ENCODE results near the gene TBC1D20.

The TBC1D20 gene

GRCh38 chr20:428658-429200, 33.6 kb downstream of the TBC1D20 start:
- Histone ChIP-seq H3K36me3 (replicated peaks) (peaks cover 54% of the 10 kb centered on the region), H3K27me3 (ENCODE audit: low read depth) (no peaks in the 10 kb centered on the region), H3K9me3 (no peaks in the 10 kb centered on the region), H3K4me1 (peaks cover 3% of the 10 kb centered on the region; the same call in 1 of the 2 replicates), H3K4me3 (no peak overlapping the region)
- in situ Hi-C loops (cut with MboI; ENCODE audit: low sequenced_read_pairs): no loop called here
- no peak for DNase-seq (ENCODE audit: low spot score in 2 of 2)

GRCh38 chr20:427849-428657, 34.3 kb downstream of the TBC1D20 start:
- peaks cover 61% of the 10 kb centered on the region for H3K36me3 ChIP-seq (replicated peaks)
- in situ Hi-C loops (cut with MboI; ENCODE audit: low sequenced_read_pairs): no loop called here
- H3K4me3 ChIP-seq: no peak overlapping the region
- no peaks in the 10 kb centered on the region for H3K27me3 ChIP-seq (ENCODE audit: low read depth)
- H3K4me1 ChIP-seq: no peaks in the 10 kb centered on the region
- no peak for DNase-seq (ENCODE audit: low spot score in 2 of 2)
- H3K9me3 ChIP-seq: no peaks in the 10 kb centered on the region

- Histone ChIP-seq H3K27me3 (ENCODE audit: low read depth) (no peaks in the 10 kb centered on the region), H3K4me3 (no peak overlapping the region), H3K9me3 (no peaks in the 10 kb centered on the region), H3K36me3 (replicated peaks) (peaks cover 61% of the 10 kb centered on the region), H3K4me1 (no peaks in the 10 kb centered on the region)
- in situ Hi-C loops (cut with MboI; ENCODE audit: low sequenced_read_pairs): no loop called here
- DNase-seq (ENCODE audit: low spot score in 2 of 2): no peak
These were observed 34.9 kb downstream of the TBC1D20 start for GRCh38 chr20:427401-427800.

- H3K36me3 ChIP-seq (replicated peaks): peaks cover 54% of the 10 kb centered on the region
- no peaks in the 10 kb centered on the region for H3K4me1 ChIP-seq
- no peaks in the 10 kb centered on the region for H3K27me3 ChIP-seq (ENCODE audit: low read depth)
- H3K4me3 ChIP-seq: no peak overlapping the region
- H3K9me3 ChIP-seq: no peaks in the 10 kb centered on the region
- in situ Hi-C loops (cut with MboI; ENCODE audit: low sequenced_read_pairs): no loop called here
- no peak for DNase-seq (ENCODE audit: low spot score in 2 of 2)
These were observed 35.8 kb downstream of the TBC1D20 start for GRCh38 chr20:426566-426965.

DNA sequence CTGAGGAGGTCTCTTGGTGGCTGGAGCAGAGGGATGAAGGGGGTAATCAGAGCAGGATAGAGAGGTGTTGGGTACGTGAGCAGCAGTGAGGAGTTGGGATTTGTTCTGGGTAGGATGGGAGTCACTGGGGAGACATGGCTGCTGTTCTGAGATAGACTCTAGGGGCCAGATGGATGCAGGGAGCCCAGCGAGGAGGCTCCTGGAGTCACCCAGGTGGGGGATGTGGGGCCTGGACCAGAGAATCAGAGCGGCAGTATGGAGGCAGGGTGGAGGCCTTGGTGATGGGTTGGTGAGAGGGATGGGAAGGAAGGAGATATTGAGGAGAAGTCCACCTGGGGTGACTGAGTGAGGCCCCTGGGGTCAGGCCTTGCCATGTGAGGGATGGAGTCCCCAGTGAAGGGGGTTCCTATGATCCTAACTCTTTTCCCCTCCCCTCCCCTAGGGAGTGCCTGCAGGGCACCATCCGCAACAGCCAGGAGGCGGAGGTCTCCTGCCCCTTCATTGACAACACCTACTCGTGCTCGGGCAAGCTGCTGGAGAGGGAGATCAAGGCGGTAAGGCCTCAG, 40.6 kb downstream of the TBC1D20 start:
- Histone ChIP-seq H3K36me3 (replicated peaks) (peaks cover 39% of the 10 kb centered on the region), H3K9me3 (no peaks in the 10 kb centered on the region), H3K4me3 (no peak overlapping the region), H3K4me1 (no peaks in the 10 kb centered on the region), H3K27me3 (ENCODE audit: low read depth) (no peaks in the 10 kb centered on the region)
- in situ Hi-C loops (cut with MboI; ENCODE audit: low sequenced_read_pairs): no loop called here
- DNase-seq (ENCODE audit: low spot score in 2 of 2): no peak

DNA sequence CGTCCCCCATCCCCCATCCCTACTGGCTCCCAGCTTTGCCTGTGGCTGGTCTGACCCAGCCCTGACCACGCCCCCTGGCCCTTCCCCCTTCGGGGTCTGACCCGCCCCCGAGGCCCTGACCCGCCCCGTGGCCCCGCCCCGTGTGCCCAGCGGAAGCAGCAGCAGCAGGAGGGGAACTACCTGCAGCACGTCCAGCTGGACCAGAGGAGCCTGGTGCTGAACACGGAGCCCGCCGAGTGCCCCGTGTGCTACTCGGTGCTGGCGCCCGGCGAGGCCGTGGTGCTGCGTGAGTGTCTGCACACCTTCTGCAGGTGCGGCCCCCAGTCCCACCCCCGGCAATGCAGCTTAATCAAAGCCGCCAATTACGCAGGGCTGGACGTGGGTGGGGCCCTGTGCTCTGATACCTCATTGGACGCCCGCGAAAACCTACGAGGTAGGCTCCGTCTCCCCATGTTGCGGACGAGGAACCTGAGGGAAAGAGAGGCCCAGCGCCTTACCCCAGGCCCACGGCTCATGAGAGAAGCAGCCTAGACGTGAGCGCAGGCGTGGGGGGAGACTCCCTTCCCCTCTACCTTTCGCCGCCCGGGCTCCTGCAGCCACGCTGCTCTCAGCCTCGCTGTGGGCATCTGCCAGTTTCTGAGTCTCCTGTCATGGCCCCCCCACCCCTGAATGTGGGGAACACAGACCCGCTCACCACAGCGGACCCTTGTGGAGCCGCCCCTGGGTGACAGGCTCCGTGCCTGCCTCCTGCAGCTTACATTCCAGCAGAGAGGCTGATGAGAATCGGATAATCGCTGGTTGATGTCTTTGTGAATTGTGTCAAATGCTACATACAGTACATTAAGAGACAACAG, 41.4 kb downstream of the TBC1D20 start:
- peaks cover 35% of the 10 kb centered on the region for H3K36me3 ChIP-seq (replicated peaks)
- no peaks in the 10 kb centered on the region for H3K4me1 ChIP-seq
- DNase-seq (ENCODE audit: low spot score in 2 of 2): peak in 1 of 2 experiments; percentile 71
- H3K27me3 ChIP-seq (ENCODE audit: low read depth): no peaks in the 10 kb centered on the region
- H3K9me3 ChIP-seq: no peaks in the 10 kb centered on the region
- H3K4me3 ChIP-seq: no peak overlapping the region
- in situ Hi-C loops (cut with MboI; ENCODE audit: low sequenced_read_pairs): no loop called here

DNA sequence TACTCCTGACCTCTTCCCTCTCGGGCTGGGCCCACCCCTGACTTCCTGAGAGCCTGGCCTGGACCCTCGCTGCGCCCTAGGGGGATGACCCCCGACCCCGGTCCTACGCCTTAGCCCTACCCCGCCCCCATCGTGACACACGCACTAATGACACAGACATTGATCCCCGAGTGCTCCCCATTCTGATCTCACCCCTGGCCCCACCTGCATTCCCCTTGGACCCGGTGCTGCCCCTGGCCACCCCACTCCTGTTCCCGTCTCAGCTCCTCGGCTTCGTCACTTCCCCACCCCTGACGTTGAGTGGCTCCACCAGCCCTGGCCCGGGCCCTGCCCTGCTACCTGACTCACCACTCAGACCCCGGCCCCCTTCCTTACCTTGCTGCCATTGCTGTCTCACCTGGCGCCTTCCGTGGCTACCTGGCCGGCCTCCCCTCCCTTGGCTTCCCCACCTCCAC, 42.1 kb downstream of the TBC1D20 start:
- in situ Hi-C loops (cut with MboI; ENCODE audit: low sequenced_read_pairs): no loop called here
- DNase-seq (ENCODE audit: low spot score in 2 of 2): no peak
- Histone ChIP-seq H3K4me1 (no peaks in the 10 kb centered on the region), H3K4me3 (no peak overlapping the region), H3K9me3 (no peaks in the 10 kb centered on the region), H3K36me3 (replicated peaks) (peaks cover 40% of the 10 kb centered on the region), H3K27me3 (ENCODE audit: low read depth) (no peaks in the 10 kb centered on the region)

- H3K4me3 ChIP-seq: no peak overlapping the region
- peak in 1 of 2 experiments; percentile 5 for DNase-seq (ENCODE audit: low spot score in 2 of 2)
- H3K27me3 ChIP-seq (ENCODE audit: low read depth): no peaks in the 10 kb centered on the region
- in situ Hi-C loops (cut with MboI; ENCODE audit: low sequenced_read_pairs): no loop called here
- no peaks in the 10 kb centered on the region for H3K9me3 ChIP-seq
- peaks cover 42% of the 10 kb centered on the region for H3K36me3 ChIP-seq (replicated peaks)
- no peaks in the 10 kb centered on the region for H3K4me1 ChIP-seq
These were observed 42.7 kb downstream of the TBC1D20 start for GRCh38 chr20:419556-420165.

DNA sequence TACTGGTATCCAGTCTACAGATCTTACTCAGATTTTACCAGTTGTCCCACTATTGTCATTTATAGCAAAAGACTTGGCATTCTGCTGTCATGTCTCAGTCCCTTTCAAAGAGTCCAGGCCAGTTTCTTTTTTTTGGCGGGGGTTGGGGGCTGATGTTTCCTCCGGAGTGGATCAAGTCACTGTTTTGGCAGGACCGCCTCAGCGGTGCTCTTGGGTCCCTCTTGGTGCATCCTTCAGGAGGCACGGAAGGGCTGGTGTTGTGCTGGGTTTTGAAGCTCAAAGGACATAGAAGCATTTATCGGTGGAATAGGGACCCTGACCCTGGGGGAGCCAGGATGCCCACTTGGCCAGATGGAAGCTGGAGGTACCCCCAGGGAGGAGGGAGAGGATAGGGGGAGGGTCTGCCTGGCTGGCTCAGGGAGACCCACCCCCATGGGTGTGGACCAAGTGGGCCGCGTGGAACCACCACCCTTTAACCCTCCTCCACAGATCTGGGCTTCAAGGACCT, 43.4 kb downstream of the TBC1D20 start:
- Histone ChIP-seq H3K4me1 (no peaks in the 10 kb centered on the region), H3K9me3 (no peaks in the 10 kb centered on the region), H3K36me3 (replicated peaks) (peaks cover 42% of the 10 kb centered on the region), H3K27me3 (ENCODE audit: low read depth) (no peaks in the 10 kb centered on the region), H3K4me3 (no peak overlapping the region)
- peak in 1 of 2 experiments; percentile 5 for DNase-seq (ENCODE audit: low spot score in 2 of 2)
- in situ Hi-C loops (cut with MboI; ENCODE audit: low sequenced_read_pairs): no loop called here

DNA sequence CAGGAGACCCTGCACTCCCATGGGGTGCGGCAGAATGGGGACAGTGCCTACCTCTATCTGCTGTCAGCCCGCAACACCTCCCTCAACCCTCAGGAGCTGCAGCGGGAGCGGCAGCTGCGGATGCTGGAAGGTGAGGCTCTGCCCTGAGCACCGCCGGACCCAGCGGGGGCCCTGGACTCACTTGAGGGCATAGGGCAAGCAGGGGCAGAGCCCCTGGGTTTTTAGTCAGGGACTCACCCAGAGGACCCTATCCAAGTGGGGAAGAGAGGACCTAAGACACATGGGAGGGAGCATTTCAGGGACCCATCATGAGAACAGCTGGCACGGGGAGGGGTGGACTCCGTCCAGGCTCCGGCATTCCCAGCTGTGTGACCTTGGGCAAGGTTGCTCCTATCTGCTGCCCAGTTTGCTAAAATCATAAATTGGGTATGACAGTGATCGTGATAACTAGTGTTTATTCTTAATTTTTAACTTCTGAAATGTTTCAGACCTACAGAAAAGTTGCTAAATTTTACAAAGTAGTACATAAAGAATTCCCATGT, 44.5 kb downstream of the TBC1D20 start:
- in situ Hi-C loops (cut with MboI; ENCODE audit: low sequenced_read_pairs): no loop called here
- peaks cover 34% of the 10 kb centered on the region for H3K36me3 ChIP-seq (replicated peaks)
- H3K4me1 ChIP-seq: no peaks in the 10 kb centered on the region
- H3K9me3 ChIP-seq: no peaks in the 10 kb centered on the region
- DNase-seq (ENCODE audit: low spot score in 2 of 2): no peak
- H3K27me3 ChIP-seq (ENCODE audit: low read depth): no peaks in the 10 kb centered on the region
- H3K4me3 ChIP-seq: no peak overlapping the region

- peaks cover 36% of the 10 kb centered on the region for H3K36me3 ChIP-seq (replicated peaks)
- H3K4me1 ChIP-seq: no peaks in the 10 kb centered on the region
- H3K27me3 ChIP-seq (ENCODE audit: low read depth): no peaks in the 10 kb centered on the region
- in situ Hi-C loops (cut with MboI; ENCODE audit: low sequenced_read_pairs): no loop called here
- H3K4me3 ChIP-seq: no peak overlapping the region
- peak in 1 of 2 experiments; percentile 7 for DNase-seq (ENCODE audit: low spot score in 2 of 2)
- H3K9me3 ChIP-seq: no peaks in the 10 kb centered on the region
These were observed 45.2 kb downstream of the TBC1D20 start for GRCh38 chr20:416950-417800.

- no peak for DNase-seq (ENCODE audit: low spot score in 2 of 2)
- H3K9me3 ChIP-seq: no peaks in the 10 kb centered on the region
- H3K27me3 ChIP-seq (ENCODE audit: low read depth): no peaks in the 10 kb centered on the region
- no peak overlapping the region for H3K4me3 ChIP-seq
- in situ Hi-C loops (cut with MboI; ENCODE audit: low sequenced_read_pairs): no loop called here
- peaks cover 41% of the 10 kb centered on the region for H3K36me3 ChIP-seq (replicated peaks)
- H3K4me1 ChIP-seq: no peaks in the 10 kb centered on the region
These were observed 46.5 kb downstream of the TBC1D20 start for GRCh38 chr20:415820-416322.
